HG02970 (cell line): ENCODE data around the gene RLF.
A peak's percentile ranks its signal among the peaks of the same experiment; 100 is the strongest.

Source experiments
- ATAC-seq: cut with Tn5 transposase; IDR thresholded peaks from one replicate; pipeline ENCODE4 v1.9.1; 2021; ENCODE audit warnings: mild to moderate bottlenecking, moderate library complexity, moderate number of reproducible peaks; ENCODE audit not compliant: unreplicated experiment, low FRiP score

The RLF gene, protein sequence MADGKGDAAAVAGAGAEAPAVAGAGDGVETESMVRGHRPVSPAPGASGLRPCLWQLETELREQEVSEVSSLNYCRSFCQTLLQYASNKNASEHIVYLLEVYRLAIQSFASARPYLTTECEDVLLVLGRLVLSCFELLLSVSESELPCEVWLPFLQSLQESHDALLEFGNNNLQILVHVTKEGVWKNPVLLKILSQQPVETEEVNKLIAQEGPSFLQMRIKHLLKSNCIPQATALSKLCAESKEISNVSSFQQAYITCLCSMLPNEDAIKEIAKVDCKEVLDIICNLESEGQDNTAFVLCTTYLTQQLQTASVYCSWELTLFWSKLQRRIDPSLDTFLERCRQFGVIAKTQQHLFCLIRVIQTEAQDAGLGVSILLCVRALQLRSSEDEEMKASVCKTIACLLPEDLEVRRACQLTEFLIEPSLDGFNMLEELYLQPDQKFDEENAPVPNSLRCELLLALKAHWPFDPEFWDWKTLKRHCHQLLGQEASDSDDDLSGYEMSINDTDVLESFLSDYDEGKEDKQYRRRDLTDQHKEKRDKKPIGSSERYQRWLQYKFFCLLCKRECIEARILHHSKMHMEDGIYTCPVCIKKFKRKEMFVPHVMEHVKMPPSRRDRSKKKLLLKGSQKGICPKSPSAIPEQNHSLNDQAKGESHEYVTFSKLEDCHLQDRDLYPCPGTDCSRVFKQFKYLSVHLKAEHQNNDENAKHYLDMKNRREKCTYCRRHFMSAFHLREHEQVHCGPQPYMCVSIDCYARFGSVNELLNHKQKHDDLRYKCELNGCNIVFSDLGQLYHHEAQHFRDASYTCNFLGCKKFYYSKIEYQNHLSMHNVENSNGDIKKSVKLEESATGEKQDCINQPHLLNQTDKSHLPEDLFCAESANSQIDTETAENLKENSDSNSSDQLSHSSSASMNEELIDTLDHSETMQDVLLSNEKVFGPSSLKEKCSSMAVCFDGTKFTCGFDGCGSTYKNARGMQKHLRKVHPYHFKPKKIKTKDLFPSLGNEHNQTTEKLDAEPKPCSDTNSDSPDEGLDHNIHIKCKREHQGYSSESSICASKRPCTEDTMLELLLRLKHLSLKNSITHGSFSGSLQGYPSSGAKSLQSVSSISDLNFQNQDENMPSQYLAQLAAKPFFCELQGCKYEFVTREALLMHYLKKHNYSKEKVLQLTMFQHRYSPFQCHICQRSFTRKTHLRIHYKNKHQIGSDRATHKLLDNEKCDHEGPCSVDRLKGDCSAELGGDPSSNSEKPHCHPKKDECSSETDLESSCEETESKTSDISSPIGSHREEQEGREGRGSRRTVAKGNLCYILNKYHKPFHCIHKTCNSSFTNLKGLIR (N-terminal part only)

DNA sequence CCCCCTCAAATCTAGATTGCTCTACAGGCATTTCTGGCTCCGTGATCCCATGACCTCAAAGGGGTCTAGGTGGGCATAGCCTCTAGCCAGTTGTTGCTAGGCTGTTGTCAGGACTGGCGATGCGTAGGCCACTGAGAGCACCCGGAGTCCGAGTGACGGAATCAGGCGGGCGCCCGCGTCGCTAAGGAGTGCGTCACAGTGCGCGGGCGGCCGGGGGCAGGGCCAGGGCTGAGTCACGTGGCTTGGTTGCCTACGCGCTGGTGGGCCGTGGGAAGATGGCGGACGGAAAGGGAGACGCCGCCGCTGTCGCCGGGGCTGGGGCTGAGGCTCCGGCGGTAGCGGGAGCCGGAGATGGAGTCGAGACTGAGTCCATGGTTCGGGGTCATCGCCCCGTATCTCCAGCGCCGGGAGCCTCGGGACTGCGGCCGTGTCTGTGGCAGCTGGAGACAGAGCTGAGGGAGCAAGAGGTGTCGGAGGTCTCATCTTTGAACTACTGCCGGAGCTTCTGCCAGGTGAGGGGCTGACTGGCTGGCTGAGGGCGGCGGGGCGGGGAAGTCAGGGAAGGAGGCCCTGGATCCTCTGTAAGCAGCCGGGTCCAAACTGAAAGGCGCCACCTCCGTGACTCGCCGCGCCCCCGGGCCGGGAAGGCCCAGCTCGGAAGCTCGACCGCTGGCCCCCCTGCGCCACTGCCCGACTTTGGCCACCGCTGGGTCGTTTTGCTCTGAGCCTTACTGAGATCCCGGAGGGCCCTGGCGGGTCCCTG, at the start of gene RLF:
Gene RLF (plus strand): TSS at position 263 of the 763 bp plus-strand sequence. CDS start 13 bp downstream, at position 276.
- peak; percentile 85 for ATAC-seq

DNA sequence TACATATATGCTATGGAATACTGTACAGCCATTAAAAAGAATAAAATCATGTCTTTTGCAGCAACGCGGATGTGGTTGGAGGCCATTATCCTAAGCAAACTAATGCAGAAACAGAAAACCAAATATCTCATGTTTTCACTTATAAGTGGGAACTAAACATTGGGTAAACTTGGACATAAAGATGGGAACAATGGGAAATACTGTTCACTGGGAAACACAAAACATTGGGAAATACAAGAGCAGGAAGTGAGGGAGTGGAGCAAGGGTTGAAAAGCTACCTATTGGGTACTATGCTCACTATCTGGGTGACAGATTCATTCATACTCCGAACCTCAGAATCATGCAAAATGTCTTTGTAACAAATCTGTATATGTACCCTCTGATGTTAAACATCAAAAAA, 46.8 kb upstream of the RLF start:
- ATAC-seq, result no peak

DNA sequence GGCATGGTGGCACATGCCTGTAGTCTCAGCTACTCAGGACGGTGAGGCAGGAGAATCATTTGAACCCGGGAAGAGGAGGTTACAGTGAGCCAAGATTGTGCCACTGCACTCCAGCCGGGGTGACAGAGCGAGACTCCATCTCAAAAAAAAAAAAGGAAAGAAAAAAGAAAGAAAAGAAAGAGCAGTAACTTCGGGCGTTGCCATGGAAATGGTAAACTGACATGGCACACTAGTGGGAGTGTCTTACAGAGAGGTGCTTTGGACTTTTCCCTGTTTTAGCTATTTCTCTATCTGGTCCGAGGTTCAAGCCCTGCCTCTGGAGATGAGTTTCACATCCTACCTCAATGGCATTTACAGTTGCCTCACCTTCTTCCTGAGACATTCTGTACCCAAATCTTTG, 41.1 kb upstream of the RLF start:
- no peak for ATAC-seq

DNA sequence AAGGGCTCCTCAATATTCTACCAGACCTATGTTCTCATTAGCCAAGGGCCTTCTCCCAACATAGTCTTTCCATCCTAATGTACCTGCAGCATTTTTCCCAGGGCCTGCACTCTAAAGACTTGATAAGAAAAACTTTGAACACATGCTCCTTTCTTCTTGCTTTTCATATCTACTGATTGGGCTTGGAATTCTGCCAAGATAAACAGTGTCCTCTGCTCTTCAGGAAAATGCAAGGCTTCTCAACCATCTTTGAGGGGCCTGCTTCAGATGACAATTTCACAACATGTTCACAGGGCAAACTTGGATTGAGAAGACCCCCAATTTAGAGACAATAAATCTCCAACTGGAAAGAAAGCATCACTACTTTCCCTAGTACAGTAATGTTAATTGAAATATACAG, 38.3 kb upstream of the RLF start:
- ATAC-seq, result no peak

DNA sequence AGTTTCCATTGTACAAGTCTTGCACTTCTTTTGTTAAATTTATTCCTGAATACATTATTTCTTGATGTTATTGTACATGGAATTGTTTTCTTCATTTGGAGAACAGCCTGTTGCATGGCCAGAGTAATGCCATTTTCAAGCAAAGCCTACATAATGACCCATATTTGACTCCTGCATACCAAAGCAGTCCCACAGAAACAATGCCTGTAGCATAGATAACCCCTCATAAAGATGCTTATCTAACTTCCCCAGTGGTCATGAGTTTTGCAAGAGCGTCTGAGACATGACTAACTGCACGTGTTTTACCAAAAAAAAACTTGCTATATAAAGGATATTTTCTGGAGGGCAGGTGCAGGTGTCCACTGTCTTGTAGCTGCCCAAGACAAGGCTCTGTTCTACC, 30.3 kb upstream of the RLF start:
- no peak for ATAC-seq

DNA sequence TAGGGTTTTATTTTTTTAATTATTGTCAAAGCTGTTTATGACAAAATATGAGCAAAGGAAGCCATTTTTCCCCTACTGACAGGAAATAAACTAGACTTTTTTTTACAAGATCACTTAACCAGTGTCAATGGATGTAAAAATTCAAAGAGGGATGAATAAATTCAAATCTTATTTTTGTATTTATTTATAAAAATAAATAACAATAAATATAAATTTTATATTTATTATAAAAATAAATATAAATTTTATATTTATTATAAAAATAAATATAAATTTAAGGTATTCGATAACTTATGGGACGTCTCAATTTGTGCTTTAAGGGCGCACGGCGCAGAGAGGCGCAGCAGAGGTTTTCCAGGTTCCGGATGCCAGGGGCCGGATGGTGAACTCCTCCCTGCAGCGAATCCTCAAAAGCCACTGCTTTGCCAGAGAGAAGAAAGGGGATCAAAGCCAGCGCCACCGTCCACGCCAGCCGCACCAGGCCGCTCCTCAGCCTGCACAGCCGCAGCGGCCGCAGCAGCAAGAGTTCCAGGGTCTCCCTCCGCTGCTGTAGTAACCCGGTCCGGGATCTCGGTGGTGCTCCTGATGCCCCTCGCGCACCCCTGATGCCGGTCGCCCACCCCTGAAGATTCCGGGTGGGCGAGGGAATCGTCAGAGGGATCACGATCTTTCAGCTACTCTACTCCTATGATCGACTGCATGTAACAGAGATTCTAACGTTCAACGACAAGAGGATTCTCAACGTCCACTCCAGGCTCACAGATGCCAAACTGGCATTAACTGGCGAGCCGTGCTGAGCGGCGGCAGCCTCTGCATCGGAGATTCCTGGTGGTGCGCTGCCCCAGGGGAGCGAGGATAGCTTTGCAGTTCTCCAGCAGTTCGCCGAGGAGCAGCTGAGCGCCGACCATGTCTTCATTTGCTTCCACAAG, 28.5 kb upstream of the RLF start:
- no peak for ATAC-seq

DNA sequence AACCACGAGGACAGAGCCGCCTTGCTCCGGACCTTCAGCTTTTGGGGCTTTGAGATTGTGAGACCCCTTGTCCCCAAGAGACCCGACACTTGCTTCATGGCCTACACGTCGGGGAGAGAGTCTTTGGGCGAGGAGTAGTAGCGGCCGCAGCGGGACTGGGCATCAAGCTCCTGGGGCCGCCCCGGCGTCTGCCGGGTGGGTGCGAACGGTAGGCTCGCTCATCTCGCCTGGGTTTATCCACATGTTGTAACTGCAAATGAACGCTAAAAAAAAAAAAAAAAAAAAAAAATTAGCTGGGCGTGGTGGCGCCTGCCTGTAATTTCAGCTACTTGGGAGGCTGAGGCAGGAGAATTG, 27.9 kb upstream of the RLF start:
- no peak for ATAC-seq

DNA sequence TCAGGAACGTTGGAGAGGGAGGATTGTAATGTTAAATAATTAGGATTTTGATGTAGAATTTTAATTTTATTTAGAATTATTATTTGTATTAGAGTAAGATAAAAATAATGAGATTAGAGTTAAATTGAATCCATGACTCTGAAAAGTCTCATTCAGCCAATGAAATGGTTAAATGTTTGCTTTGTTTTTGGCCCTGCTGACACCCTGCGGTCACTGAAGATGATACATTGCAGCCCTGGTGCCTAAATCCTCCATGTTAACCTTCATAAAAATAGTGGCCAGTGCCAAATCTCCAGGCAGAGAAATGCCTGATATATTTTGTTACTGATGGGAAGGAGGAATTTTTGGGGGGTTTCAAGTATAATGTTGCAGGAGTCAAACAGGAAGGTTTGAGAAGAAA, 27.3 kb upstream of the RLF start:
- no peak for ATAC-seq

DNA sequence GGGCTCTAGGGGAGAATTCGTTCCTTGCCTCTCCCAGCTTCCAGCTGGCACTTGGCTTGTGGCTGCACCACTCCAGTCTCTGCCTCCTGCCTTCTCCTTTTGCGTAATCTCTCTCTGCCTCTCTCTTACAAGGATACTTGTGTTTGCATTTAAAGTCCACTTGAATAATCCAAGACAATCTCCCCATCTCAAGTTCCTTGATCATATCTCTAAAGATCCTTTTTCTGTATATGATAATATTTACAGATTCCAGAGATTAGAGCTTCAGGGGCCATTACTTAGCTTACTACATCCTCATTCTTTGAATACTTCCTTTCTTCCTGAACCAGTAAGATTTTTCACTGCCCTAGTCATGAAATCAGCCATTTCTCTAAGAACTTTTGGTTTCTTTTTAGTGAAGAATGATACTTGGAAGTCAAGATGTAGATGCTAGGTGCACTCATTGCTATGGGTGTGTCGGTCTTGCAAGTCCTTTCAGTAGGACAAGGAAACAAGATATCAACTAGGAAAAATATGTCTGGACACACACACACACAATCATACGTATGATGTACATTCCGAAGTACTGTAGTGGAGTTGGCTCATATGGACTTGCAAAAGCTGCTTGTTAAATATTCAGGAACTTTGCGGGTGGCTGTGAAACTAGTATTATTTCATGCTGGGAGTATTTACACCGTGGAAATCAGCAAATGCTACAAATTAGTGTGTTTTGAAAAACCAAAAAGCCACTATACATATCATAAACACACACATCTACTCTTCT, 20.8 kb upstream of the RLF start:
- ATAC-seq, result no peak

DNA sequence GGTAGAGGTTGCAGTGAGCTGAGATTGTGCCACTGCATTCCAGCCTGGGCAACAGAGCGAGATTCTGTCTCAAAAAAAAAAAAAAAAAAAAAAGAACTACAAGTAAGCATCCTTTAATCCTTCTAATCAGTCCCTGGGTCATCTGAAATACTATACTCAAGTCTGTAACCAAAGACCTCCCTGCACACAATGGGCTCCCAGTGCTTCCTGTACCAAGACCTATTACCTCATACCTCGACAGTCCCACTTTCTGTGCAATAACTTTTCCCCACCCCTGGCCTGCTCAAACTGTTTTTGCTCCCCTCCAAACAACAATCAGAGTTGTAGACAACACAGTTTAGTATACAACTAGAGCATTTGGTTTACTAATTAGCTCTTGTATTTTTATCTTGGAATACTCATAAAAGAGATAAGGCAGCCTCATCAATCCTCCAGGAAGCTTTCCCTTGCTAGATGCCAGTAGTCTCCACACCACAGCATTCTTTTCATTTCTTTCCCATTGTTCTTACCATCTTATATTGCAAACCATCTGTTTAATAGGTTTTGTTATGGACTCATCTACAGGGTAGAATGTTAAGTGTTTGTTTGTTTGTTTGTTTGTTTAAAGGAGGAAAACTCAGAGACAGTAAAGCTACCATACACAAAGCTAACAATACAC, 19.2 kb upstream of the RLF start:
- no peak for ATAC-seq

DNA sequence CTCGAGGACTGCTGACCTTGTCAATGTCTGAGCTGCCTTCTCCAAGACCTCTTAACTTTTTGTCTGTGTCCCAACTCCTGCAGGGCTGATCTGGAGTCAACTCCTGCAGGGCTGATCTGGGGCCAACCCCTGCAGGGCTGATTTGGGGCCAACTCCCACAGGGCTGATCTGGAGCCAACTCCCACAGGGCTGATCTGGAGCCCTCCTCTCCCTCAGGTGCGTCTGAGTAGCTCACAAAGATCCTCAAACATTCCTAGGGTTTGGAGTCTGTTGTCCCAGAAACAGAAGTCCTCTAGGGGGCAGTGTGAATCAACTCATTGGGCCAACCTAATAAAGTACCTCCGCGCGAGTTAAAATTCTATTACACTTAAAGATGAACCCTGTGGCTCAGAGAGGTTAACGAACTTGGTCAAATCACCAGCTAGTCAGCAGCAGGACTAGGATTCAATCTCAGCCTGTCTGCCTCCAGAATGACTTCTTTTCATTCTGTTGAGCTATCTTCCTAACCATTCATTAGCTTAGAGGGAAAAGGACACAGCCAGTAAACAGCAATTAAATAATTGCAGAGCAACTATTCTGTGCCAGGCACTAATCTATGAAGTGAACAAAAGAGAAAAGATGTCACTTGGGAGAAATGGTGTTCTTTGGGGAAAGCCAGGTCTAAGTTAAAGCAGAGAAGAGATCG, 17.2 kb upstream of the RLF start:
- ATAC-seq, result no peak

DNA sequence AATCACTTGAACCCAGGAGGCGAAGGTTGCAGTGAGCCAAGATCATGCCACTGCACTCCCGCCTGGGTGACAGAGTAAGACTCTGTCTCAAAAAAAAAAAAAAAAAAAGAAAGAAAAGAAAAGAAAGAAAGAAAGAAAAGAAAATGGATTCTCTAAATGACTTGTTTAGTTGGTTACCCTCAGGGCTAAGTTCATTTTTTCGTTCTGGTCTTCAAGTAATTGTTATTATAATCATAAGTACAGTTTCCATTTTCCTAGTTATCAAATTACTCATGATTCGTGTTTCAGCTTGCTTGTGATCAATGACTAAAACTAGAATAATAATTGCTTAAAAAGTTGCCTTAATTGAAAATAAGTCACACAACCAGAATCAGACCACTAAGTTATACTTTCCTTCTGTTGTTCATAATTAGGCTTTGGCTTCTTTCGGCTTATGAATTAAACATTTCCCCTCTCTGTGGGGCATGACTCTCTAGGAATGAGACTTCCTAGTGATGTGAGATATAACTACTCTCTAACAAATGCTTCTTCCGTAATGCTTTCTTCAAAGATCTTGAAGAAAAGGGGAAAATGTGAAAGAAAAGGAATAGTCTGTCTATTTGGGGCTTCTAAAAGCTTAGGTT, 9.6 kb upstream of the RLF start:
- no peak for ATAC-seq

DNA sequence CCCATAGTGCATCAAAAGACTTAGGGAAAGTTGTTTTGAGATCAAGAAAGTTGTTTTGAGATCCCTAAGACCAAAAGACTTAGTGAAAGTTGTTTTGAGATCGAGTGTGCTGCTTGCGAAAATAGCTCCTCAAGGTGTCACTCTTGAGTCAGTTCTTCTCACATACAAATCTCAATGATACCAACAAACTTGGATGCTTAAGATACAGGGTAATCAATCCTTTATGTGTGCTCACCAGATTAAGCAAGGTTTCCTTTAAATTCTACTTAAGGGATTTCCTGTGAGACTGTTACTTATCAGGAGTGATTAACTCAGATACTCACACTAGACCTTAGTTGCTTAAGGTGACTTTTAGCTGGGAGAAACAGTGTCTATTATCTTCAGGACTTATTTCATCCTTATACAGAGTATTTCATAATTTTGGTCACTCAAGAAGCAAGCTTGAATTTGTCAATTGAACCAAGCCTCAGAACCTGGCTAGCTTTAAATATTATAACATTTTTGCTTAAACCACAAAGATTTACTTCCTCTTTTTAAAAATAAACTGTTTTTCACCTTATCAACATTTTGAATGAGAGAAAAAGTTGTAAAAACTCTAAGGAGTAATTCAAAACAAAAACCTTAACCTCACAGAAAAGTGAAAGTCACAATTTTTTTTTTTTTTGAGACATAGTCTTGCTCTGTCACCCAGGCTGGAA, 8.0 kb upstream of the RLF start:
- ATAC-seq, result peak; percentile 66

DNA sequence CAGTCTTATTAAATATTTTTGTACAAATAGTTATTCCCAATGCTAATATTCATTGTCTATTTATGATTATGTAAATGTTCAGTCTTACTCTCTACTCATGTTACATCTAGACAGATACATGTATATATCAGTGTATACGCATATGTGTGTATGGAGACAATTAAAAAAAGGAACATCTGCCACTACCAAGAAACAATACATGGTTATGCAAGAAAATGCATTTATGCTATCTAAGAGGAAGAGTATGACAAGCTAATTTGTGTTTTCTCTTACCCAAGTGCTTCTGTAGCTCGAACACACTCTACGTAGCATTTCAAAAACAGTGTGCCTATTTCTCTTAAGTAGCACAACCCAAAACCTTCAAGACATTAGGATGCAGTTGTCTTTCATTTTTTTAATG, 6.1 kb upstream of the RLF start:
- ATAC-seq, result no peak

DNA sequence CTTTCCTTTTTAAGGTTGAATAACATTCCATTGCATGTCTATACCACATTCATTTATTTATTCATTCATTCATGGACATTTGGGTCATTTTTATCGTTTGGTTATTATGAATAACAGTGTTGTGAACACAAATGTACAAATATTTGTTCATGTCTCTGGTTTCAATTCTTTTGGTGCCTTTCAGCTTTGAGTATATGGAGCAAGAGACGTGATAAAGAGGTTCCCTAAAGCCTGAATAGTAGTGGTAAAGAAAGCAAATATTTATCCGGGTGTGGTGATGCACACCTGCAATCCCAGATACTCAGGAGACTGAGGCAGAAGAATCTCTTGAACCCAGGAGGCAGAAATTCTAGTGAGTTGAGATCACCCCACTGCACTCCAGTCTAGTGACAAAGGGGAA, 5.3 kb upstream of the RLF start:
- ATAC-seq, result no peak

DNA sequence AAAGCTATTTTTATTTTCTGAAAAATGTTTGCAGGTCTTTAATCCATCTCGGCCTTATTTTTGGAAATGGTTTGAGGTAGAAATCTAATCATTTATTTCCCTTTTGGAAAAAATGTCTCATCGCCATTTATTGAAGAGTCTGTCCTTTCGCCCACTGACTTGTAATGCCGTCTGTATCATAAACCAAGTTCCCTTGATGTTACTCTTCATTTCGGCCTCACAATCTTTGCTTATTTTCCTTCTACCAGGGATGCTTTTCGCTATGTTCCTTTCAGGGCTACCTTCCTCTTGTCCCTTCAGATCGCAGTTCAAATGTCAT, 422 bp upstream of the RLF start:
- no peak for ATAC-seq
